ENCODE data around the gene TTLL8.
"Not testable (repeated sequence)": the region's sequence is repeated elsewhere in the genome, so short reads cannot be mapped to it uniquely, and the experiment has no call there.

The TTLL8 gene

DNA sequence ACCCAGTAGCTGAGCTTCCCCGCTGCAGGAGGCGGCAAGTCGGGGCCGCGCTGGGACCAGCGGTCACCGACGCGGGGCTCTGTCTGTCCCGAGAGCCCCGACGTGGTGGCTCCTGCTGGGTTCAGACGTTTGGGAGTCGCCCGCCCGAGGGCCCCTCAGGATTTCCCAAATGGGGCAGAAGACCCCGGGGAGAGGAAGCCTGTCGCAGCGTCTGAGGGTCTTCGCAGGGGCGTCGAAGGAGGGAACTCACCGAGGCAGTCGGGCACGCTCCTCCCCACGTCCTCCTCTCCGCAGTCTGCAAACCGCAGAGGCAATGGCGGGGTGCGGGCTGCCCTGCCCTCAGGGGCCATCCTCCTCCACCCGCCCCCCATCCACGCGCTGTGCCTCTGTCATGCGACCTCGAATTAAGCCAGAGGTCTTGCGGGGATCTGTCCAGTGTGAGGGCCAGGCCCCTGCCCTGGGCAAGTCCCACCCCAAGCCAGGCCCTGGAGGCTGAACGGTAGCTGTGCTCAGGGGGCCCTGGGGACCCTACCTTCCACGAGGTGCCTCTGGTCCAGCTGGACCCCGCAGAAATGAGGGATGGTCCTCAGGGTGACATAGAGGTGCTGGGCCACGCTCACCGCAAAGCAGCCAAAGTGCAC lies 58.0 kb downstream of the TTLL8 start:
- no peak for DNase-seq

DNA sequence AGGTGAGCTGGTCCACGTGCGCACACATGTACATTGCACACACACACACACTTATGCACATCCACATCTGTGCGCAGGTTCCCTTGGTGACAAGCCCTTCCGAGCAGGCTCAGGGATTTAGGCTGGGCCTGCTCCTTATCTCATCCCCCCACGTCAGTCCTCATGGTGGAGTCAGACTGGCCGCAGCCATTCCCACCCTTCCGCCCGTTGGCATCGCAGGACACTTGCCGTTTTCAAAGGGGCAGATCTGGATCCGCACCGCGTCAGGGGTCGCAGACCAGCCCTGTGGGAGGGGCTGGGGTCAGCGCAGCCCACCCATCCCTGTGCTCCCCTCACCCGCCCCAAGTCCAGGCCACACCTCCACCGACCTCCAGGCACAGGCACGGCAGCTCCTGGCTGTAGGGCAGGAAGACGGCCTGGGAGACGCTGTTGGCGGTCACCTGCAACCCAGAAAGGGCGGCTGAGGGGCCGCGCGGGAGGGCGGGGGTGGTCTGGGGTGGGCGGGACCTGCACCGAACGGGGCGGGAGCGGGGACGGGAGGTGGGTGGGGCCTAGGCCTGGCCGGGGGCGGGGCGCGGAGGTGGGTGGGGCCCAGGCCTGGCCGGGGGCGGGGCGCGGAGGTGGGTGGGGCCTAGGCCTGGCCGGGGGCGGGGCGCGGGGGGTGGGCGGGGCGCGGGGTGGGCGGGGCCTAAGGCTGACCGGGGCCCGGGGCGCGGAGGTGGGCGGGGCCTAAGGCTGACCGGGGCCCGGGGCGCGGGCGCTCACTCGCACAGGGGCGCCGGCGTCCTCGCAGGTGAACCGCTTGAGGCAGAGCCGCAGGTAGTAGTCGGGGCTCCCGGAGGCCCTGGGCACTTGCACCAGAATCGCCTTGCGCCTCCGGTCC lies 58.8 kb downstream of the TTLL8 start:
- no peak for DNase-seq

DNA sequence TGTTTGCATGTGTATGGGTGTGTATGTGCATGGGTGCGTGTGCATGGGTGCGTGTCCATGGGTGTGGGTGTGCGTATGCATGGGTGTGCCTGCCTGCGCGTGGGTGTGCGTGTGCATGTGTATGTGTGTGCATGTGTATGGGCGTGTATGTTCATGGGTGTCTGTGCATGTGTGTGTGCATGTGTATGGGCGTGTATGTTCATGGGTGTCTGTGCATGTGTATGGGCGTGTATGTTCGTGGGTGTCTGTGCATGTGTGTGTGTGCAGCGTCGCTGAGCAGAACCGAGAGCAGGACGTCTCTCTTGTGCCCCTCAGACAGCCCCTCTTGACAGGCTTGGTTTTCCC lies 59.4 kb downstream of the TTLL8 start:
- DNase-seq: no peak

DNA sequence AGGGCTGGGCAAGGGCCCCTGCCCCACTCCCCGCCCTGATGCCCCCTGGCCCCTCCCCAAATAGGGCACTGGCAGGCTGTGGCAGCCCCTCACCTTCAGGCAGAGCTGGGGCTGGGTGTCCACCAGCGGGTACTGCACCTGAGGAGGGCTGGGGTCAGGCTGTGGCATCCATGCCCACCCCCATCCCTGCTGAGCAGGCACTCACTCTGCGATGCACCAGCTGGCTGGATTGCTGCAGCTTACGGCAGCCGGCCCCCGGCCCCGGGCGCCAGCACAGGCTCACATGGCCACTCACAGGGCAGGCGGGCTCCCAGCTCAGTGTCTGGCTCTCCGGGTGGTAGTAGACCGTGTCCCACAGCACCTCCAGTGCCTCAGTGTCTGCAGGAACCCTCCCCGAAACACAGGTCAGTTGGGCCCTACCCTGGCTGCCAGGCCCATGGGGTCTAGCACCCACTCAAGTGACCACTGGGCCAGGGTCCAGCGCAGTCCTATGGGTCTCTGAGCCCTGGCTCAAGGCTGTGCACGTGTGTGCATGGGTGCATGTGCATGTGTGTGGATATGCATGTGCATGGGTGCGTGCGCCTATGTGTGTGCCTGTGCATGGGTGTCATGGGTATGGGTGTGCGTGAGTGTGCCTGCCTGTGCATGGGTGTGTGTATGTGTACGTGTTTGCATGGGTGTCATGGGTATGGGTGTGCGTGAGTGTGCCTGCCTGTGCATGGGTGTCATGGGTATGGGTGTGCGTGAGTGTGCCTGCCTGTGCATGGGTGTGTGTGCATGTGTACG lies 60.0 kb downstream of the TTLL8 start:
- no peak for DNase-seq

DNA sequence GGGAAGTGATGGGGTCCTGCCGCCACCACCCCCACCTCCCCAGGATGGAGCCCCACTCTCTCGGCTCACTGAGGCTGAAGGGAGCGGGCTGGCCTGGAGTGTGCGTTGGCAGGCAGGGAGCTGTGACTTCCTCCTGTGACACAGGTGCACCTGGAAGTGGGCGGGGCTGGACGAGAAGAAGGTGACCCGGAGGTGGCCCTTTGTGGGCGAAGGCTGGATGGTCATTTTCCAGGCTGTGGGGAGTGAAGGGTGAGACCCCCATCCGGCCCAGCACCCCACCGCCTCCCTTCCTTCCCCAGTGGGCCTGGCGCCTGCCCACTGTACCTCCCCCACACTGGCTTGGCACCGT lies 60.9 kb downstream of the TTLL8 start:
- DNase-seq: no peak

DNA sequence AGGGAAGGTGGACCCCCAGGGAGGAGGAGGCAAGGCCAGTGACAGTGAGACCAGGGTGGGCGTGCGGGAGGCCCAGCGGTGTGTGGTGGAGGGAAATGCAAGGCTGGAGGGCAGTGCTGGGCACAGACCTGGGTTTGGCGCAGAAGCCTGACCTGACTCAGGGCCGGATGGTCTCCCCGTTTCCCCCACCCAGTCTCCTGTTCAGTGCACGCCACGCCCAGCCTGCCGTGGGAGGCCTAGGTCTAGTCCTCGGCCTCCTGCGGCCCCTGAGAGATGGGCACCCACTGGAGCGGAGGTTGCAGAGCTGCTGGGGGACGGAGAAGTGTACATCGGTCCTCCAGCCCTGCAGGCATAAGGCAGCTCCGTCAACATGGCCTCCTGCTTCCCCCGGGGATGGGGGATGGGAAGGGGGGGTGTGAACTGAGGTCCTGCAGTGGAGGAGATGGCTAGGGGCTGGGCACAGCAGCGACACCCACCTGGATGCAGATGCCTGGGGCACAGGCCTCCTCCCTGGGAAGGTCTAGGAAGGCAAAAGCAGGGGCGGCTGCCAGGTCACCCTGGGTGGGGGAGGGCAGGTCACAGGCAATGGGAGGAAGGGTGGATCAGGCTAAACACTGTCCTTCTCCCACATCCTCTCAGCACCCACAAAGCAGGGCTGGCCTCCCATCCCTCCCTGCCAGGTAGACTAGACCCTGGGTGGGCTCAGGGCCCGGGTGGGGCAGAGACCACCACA lies 61.4 kb downstream of the TTLL8 start:
- DNase-seq: no peak

DNA sequence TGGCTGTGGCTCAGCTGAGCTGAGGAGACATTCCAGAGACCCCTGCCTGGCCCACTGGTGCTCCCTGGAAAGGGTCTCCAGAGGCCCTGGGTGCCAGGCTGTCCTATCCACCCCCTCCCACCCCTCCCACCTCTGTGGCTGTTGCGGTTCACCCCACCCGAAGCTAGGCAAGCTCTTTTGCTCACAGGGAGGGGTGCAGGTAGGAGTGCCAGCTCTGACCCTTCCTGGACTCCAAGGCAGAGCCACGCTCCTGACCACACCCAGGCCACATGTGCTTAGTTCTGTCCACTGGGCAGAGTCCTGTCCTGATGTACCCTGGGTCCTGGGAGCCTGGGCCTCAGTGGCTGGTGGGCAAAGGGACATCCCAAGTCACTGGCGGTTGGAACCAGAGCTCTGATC lies 62.0 kb downstream of the TTLL8 start:
- DNase-seq: no peak

DNA sequence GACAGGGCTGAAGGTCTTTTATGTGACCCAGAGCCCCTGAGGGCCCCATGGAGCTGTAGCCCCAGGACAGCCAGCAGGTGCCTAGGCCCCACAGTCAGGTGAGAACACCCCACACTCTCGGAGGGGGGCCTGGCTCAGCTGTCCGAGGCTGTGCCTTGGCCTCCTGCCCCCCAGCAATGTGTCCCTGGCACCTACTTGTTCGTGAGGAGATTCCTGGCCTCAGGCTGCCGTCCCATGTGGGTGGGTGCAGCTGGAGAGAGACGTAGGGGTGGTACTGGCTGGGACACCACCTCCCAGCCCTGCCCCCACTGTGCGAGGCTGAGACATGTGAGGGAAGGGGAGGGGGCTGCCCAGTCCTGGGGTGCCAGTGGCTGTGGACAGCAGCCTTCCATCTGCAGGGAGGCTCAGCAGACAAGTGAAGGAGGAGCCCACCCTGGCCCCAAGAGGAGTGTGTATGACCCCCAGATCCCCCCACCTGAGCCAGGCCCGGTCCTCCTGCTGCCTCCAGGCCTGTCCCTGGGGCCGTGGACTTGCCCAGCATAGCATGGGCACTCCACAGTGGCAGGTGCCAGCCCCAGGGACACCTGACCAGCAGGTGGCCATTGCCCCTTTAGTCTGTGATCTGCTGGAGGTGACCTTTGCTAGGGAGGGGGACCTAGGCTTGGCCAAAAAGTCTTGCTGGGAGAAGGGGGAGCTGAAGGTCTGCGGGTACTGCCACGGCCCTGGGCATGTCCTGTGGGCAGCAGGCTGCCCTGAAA lies 62.6 kb downstream of the TTLL8 start:
- DNase-seq: no peak

DNA sequence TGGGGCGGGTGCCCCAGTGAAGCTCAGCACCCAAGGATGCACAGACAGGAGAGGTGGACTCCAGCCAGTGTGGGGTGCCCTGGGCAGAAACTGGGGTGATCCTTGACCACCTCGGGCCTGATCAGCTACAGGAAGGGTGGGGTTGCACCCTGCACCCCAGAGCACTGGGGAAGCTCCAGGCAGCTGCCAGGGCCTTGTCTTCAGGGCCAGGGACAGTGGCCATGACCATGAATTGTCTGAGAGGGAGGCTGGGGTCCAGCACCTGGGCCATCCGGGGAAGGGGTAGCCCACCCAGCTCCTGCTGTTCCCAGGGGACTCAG lies 63.1 kb downstream of the TTLL8 start:
- no peak for DNase-seq

DNA sequence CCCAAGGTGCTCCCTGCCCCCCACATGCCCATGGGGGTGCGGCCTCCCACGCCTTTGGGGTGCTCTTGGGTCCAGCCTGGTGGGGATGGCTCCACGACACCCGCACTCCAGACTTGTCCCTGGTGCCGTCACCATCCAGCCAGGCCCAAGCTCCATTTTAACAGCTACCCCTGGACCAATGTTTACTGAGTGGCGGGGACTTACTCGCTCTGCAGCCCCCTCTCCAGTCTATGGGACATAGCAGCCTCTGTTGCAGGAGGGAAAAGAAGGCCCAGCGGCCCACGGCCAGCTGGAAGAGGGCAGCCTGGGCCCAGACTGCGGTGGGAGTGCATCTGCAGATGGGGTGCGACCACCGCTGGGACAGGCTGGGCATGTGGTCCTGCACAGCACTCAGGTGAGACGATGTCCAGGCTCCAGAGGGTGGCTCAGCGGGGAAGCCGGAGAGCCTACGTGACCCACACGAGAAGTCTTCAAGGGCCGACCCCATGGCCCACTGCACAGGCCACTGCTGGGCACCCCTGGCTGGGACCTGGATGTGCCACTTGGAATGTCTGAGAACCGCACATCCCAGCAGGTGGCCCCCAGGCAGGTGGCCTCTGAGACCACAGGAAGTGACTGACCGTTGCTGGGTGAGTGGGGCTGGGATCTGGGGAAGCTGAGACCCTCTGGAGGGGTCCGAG lies 63.6 kb downstream of the TTLL8 start:
- DNase-seq: no peak

GRCh38 chr22:49993649-49994360 lies 64.3 kb downstream of the TTLL8 start:
- DNase-seq: no peak

DNA sequence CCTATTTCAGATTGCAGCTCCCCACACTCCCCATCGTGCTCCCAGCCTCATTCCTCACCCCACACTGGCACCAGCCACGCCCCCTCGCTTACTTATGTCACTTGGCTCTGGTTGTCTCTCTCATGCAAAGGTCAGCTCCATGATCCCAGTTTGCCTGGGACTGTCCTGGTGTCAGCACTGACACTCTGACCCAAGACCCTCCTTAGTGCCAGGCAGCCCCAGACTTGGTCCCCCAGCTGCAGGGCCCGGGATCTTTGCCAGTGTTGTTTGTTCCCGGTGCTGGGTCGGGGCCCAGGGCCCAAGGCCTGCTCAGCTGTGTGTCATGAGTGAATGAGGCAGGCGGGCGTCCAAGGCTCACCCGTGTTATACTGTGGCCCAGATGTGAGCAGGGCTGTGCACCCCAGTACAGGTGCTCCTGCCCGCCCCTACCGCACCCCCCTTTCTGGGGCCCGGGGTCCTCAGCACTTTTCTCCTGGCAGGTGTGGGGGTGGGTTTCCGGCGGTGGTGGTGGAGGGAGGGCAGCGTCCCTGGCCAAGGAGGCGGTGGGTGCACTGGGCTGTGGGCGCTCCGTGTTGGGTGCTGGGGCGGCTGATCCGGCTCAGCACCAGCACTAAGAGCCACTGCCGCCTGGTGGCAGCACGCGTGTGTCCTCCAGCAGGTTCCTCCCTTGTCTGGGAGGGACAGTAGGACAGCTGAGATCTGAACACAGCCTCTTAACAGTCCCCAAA lies 65.0 kb downstream of the TTLL8 start:
- DNase-seq: no peak

DNA sequence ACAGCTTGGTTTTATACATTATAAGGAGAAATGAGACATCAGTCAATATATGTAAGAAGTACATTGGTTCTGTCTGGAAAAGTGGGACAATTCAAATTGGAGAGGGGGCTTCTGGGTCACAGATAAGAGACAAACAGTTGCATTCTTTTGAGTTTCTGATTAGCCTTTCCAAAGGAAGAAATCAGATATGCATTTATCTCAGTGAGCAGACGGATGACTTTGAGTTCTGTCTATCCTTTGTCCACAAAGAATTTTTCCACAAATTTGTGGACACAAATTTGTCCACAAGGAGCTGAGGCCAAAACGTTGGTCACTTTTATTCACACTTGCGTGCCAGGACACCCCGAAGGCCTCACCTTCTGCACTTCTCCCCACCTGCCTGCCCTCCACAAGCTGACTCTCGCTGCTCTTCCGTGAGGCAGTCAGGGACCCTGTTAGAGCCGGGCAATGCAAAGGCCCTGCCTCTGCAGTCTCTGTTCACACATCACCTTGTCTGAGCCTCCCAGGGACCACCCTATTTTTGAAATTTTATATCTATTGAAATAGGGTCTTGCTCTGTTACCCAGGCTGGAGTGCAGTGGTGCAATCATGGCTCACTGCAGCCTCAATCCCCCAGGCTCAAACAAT lies 66.1 kb downstream of the TTLL8 start:
- DNase-seq: no peak

DNA sequence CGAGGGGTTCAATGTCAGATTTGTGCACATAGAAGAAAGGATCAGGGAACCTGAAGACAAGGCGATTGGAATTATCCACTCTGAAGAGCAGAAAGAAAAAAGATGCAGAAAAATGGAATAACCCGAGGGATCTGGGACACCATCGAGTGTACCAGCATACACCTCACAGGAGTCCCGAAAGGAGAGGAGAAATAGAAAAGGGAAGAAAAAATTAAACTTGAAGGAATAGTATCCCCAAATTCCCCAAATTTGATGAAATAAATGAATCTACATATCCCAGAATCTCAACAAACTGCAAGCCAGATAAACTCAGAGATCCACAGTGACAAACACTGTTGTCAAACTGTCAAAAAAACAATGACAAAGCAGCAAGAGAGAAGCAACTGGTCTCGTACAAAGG lies 66.9 kb downstream of the TTLL8 start:
- no peak for DNase-seq

DNA sequence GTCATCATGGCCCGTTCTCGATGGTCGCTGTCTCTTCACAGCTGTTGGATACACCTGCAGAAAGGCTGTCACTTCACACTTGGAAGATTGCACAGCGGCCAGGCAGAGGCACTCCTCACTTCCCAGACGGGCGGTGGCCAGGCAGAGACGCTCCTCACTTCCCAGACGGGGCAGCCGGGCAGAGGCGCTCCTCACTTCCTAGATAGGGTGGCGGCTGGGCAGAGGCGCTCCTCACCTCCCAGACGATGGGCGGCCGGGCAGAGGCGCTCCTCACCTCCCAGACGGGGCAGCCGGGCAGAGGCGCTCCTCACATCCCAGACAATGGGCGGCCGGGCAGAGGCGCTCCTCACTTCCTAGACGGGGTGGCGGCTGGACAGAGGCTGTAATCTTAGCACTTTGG lies 68.3 kb downstream of the TTLL8 start:
- not testable (repeated sequence) for DNase-seq

DNA sequence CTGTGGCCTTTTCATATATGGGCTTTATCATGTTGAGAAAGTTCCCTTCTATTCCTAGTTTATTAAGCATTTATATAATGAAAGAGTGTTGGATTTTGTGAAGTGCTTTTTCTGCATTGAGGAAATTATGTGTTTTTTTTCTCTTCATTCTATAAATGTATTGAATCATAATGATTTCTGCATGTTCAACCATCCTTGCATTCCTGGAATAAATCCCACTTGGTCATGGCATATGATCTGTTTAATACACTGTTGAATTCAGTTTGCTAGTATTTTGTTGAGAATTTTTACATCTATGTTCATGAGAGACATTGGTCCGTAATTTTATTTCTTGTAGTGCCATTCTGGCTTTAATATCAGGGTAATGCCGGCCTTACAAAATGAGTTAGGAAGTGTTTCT lies 71.8 kb downstream of the TTLL8 start:
- no peak for DNase-seq

DNA sequence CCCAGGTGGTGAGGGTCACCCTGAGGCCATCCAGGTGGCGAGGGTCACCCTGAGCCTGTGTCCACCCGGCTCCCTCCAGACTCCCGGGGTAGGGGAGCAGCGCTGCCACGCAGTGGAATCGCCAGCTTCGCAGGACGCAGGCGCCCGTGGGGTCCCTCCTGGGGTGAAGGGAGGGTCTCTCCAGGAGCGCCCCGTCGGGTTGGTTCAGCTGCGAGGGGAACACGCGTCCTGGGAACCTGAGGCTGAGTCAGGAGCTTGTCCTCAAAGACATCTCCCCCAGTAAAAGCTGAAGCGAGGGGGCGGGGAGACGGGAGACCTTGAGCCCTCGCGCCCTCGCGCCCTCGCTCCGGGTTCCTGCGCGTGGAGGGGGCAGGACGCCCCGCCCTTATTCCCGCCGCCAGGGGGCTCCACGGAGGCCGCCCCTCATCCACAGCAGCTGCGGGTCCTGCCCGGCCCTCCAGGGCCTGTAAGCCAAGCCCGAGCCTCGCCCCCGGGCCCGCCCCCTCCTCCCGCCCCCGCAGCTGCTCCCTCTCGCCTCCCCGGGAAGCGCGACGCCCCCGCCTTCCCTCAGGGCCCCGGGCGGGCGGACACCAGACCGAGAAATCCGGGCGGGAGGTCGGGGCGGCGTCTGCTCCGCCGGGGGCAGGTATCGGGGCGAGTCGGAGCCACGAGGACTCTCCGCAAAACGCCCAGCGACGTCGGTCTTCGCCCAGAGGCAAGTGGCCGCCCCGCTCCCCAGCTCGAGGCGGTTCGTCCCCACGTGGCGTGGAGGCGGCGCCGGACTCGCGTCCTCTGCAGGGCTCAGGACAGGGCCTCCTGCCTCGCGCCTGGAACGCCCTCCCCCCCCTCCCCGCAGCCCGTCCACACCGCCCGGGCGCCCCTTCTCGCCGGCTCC lies 74.7 kb downstream of the TTLL8 start:
- no peak for DNase-seq

DNA sequence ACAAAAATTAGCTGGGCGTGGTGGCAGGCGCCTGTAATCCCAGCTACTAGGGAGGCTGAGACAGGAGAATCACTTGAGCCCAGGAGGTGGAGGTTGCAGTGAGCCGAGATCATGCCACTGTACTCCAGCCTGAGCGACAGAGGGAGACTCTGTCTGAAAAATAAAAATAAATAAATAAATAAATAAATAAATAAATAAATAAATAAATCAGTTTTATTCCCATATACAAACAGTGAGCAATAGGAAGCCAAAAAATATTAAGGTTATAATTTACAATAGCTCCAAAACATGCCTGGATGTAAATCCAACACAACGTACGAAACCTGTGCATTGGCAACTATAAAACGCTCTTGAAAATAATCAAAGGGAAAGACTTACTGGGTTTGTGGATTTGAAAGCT lies 76.3 kb downstream of the TTLL8 start:
- DNase-seq: not testable (repeated sequence)
